GM10266 (cell line): Measurements from ENCODE around the gene LTF.
"Not testable (repeated sequence)": the region's sequence is repeated elsewhere in the genome, so short reads cannot be mapped to it uniquely, and the experiment has no call there.

Experiments used
- DNase-seq: peaks from one replicate; pipeline ENCODE4 v3.0.0; 2012; ENCODE audit errors: extremely low spot score
- TF ChIP-seq, protein P1 (sequence below): IDR thresholded peaks from 2 replicates; pipeline ENCODE4 v1.5.1; 2012; ENCODE audit warnings: mild to moderate bottlenecking, low read depth; ENCODE audit not compliant: control insufficient read depth, insufficient read depth; ENCODE audit errors: missing control alignments

The LTF gene

DNA sequence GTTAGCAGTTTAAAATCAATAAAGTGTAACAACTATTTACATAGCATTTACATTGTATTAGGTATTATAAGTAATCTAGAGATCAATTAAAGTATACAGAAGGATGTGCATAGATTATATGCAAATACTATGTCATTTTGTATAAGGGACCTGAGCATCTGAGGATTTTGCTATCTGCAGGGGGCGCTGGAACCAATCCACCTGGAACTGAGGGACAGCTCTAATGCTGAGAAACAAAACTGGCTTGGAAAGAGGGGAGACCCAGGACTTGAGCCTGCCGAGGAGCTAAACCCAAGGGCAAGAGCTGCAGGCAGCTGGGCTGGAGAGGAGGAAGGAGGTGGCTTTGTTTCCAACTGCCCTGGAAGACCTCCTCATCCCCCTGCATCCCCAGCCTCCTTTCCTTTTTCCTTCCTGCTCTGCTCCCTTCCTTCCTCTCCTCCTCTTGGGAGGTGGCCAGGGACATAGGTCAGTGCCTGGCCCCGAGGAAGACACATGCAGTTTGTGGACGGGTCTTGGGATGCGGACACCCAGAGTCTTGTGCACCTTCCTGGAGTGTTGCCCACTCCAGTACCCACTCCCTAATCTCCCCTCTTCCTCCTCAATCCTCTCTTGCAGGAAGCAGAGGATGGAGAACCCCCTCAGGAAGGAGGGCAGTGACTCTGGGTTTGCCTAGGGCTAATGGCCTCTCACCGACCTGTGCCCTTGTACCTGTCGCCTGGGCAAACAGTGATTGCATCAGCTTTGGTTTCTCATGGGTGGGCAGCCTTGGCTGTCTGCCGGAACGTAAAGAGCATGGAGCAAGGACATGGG, 32.2 kb upstream of the LTF start:
- TF ChIP-seq, protein P1, sequence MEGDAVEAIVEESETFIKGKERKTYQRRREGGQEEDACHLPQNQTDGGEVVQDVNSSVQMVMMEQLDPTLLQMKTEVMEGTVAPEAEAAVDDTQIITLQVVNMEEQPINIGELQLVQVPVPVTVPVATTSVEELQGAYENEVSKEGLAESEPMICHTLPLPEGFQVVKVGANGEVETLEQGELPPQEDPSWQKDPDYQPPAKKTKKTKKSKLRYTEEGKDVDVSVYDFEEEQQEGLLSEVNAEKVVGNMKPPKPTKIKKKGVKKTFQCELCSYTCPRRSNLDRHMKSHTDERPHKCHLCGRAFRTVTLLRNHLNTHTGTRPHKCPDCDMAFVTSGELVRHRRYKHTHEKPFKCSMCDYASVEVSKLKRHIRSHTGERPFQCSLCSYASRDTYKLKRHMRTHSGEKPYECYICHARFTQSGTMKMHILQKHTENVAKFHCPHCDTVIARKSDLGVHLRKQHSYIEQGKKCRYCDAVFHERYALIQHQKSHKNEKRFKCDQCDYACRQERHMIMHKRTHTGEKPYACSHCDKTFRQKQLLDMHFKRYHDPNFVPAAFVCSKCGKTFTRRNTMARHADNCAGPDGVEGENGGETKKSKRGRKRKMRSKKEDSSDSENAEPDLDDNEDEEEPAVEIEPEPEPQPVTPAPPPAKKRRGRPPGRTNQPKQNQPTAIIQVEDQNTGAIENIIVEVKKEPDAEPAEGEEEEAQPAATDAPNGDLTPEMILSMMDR, result peak; percentile 57
- peak; percentile 56 for DNase-seq

DNA sequence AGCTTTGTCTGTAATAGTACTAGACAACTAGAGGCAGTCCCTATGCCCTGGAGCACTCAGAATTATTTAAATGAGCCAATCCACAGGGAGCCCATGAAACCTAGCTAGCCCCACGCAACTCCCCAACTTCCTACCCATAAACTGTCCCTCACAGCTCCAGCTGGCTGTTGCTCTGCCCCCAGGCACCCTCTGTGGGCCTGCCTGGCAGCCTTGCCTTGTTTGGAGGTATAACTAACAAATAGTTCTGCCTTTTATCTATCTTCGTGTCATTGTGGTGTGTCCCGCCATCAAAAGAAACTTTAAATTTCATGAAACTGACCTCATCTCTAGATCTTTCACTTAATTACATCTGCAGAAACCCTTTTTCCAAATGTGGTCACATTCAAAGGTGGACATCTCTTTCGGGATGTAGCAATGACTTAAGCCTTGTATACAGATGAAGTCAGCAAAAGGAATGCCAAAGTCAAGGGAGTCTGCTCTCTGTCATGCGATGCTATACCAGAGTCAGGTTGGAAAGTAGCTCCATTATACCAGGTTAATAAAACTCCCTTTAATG, 31.3 kb upstream of the LTF start:
- TF ChIP-seq, protein P1, result no peak
- no peak for DNase-seq

DNA sequence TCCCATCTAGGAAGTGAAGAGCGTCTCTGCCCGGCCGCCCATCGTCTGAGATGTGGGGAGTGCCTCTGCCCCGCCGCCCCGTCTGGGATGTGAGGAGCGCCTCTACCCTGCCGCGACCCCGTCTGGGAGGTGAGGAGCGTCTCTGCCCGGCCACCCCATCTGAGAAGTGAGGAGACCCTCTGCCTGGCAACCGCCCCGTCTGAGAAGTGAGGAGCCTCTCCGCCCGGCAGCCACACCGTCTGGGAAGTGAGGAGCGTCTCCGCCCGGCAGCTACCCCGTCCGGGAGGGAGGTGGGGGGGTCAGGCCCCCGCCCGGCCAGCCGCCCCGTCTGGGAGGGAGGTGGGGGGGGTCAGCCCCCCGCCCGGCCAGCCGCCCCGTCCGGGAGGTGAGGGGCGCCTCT, 29.8 kb upstream of the LTF start:
- DNase-seq, result not testable (repeated sequence)

DNA sequence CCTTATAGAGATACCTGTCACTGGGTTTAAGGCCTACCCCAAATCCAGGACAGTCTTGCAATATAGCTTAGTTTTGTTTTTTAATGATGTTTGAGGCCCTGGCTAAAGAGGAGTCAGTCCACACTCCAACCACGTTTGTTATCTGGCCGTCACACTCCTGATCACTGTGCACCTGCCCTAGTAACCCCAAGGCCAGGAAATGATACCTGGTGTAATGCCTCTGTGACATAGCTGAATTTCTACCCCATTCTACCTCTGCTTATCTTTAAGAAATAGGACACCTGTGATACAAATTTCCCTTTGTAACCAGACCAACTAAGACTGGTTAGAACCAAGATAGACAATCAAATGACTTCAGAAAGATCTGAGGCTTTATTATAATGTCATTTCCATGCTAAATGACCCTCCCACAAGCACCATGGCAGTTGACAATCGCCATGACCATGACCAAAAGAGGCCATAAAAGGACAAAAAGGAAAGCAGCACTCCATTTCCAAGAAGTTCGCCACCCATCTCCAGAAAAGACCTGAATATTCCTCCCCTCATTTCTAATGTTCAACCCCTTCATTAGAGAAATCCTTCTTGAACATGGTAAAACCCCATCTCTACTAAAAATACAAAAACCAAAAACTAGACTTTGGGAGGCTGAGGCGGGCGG, 28.3 kb upstream of the LTF start:
- TF ChIP-seq, protein P1, result no peak

DNA sequence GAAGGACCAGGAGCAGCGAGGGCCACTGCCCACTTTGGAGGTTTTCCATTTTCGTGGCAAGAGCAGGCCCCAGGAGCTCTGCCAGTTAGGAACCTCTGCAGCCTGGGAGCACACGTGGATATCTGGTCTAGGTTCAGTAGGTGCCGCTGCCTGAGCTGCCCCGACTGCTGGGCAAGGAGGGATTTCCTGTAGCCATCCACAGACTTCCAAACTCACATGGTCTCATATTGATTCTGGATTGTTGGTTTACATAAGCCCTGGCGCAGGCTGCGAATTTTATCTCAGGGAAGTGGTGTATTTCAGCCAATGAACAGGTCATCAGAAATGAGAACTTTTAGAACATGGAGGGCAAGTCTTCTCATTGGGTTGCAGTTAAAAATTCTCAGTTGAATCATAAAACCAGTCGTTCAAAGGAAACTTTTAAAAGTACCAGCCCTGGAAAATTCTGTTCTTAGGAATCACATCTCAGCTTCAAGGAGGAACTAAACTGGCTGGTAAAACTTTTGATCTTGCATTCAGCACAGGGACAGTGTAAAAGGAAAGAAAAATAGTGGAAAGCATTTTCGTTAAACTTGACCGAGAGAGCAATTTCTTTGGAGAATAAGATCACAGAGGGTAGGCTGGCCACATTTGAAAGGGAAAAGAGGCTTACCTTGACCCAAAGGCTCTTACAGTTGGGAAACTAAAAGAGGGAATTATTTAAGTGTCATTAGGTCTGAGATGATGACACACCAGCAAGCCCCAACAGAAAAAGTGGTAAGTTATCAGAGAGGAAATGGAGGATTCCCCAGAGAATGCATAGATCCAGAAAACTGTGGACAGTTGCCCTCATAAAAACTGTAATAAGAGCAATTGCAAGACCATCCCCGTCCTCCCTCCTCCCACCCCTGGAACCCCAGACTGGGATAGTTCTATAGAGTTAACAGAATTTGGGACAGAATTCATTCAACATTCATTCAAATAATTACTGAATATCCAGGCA, 26.7 kb upstream of the LTF start:
- DNase-seq, result no peak
- TF ChIP-seq, protein P1, result no peak

More for the DNA sequence above, 28.3 kb upstream of the LTF start:
- DNase-seq, result no peak

DNA sequence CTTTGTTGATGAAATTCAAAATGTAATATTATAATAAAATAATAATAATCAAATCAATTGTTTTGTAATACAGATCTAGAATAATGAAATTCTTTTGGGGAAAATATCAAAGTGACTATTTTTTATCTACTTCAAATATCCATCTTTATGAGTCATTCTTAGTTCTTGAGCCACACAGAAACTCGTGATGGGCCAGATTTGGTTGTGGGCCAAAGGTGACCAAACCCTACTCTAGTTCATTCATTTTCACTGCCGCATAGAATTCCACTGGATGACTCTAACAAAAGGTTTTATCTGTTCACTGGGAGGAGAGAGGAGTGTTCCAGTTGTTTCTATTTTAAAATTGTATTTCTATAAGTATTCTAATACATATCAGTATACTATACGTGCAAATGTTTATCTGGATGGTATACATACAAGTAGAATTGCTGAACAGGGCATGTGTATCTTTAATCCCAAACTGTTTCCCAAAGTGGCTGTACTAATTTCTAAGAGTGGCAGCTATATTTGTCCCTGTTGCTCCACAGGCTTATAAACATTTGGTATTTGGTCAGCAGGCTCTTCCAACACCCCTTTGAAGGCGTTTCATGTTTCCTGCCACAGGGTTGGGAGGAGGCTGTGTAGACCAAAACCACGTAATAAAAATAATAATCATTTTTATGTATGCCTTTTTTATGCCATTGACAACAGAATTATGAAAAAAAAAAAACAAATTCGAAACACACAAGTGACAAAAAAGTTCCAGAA, 25.8 kb upstream of the LTF start:
- TF ChIP-seq, protein P1, result no peak
- DNase-seq, result no peak
